Uterus (tissue), 2 donors: ENCODE results near the gene SEPTIN1.

ENCODE experiments used
- POLR2A ChIP-seq, 2 donors: fragments of 450-650 bp; IDR thresholded peaks; one replicate each; pipeline ENCODE4 v1.6.1; 2016; ENCODE audit warnings: antibody characterized with exemption in 2 of 2, mild to moderate bottlenecking in 1 of 2, moderate library complexity in 1 of 2
- TF ChIP-seq, protein P1 (sequence below), 4 experiments: fragments of 200-600 bp in 2 of 4; fragments of 450-650 bp in 2 of 4; sonication (generic) in 2 of 4; IDR thresholded peaks; one replicate each; pipeline ENCODE4 v1.5.1; 2016 to 2019; ENCODE audit warnings: antibody characterized with exemption in 4 of 4, mild to moderate bottlenecking in 2 of 4, moderate library complexity in 1 of 4

DNA sequence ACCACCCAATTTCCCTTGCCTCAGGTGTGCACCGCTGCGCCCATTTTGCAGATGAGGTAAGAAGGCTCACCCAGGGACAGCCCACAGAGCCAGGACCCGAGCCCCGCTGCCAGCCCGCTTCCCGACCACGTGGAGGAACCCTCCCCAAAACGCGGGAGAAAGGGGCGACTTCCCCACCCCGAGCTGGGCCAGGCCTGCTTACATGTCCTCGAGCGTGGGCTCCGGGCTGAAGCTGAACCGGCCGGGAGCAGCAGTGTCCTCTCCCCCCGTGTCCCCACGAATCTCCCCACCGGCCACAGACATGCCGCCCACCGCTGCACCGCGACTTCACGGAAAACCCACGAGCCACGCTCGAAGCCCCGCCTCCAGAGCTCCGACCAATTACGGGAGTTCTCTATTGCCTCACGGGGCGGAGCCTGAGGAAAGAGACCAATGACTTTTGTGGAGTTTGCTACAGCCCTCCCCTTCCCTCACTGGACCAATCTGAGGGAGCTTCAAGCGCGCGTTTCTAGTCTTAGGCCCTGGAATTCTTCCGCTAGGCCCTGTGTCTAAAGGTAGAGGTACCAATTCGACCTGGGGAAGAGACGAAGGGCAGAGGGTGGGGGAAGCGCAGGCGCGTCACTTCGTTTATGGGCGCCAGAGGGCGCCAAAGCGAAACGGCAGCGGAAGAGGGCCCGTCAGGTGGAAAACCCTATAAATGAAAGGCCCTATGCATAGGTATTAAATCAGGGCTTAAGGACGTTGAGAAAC lies 47.5 kb upstream of the SEPTIN1 start, which contains the start of gene DCTPP1:
- TF ChIP-seq POLR2A (IDR thresholded peaks at IDR 0.05): no peak
- TF ChIP-seq, protein P1, sequence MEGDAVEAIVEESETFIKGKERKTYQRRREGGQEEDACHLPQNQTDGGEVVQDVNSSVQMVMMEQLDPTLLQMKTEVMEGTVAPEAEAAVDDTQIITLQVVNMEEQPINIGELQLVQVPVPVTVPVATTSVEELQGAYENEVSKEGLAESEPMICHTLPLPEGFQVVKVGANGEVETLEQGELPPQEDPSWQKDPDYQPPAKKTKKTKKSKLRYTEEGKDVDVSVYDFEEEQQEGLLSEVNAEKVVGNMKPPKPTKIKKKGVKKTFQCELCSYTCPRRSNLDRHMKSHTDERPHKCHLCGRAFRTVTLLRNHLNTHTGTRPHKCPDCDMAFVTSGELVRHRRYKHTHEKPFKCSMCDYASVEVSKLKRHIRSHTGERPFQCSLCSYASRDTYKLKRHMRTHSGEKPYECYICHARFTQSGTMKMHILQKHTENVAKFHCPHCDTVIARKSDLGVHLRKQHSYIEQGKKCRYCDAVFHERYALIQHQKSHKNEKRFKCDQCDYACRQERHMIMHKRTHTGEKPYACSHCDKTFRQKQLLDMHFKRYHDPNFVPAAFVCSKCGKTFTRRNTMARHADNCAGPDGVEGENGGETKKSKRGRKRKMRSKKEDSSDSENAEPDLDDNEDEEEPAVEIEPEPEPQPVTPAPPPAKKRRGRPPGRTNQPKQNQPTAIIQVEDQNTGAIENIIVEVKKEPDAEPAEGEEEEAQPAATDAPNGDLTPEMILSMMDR (IDR thresholded peaks at IDR 0.05): peak; percentile 62 to 89 (median 82)
